NCI-H82 treated with DMSO at 0.1 percent for 48 hours (cell line): ENCODE measurements around the gene NEDD8.

Experiments used
- DNase-seq: peaks from one replicate; lab custom pipeline; 2025; ENCODE audit not compliant: unreplicated experiment; lab: John Stamatoyannopoulos, UW

Gene NEDD8

GRCh38 chr14:24264298-24264697 is 32.1 kb upstream of the NEDD8 start:
- no peak for DNase-seq

- DNase-seq, result no peak
These were observed 31.7 kb upstream of the NEDD8 start for GRCh38 chr14:24263848-24264247.

- no peak for DNase-seq
These were observed 30.9 kb upstream of the NEDD8 start, which contains the start of gene TGM1 for GRCh38 chr14:24262821-24263733. Gene TGM1, minus strand, starts transcription at chr14:24263177. Its CDS starts 825 bp downstream, at chr14:24262352.

GRCh38 chr14:24261969-24262327 is 29.8 kb upstream of the NEDD8 start:
- DNase-seq, result no peak

GRCh38 chr14:24261256-24261968 is 29.2 kb upstream of the NEDD8 start:
- no peak for DNase-seq

- no peak for DNase-seq
These were observed 28.6 kb upstream of the NEDD8 start for GRCh38 chr14:24260780-24261157.

- DNase-seq, result no peak
These were observed 28.0 kb upstream of the NEDD8 start for GRCh38 chr14:24260026-24260779.

- no peak for DNase-seq
These were observed 27.3 kb upstream of the NEDD8 start for GRCh38 chr14:24259282-24260025.

- DNase-seq, result no peak
These were observed 26.5 kb upstream of the NEDD8 start for GRCh38 chr14:24258548-24259265.

GRCh38 chr14:24258119-24258518 is 26.0 kb upstream of the NEDD8 start:
- no peak for DNase-seq

- DNase-seq, result no peak
These were observed 24.8 kb upstream of the NEDD8 start for GRCh38 chr14:24256960-24257359.

GRCh38 chr14:24255931-24256711 is 24.0 kb upstream of the NEDD8 start:
- no peak for DNase-seq

- DNase-seq, result no peak
These were observed 23.3 kb upstream of the NEDD8 start for GRCh38 chr14:24255438-24255837.

GRCh38 chr14:24254630-24255392 is 22.6 kb upstream of the NEDD8 start:
- DNase-seq, result no peak

- no peak for DNase-seq
These were observed 21.8 kb upstream of the NEDD8 start for GRCh38 chr14:24253936-24254335.

GRCh38 chr14:24252289-24253124 is 20.3 kb upstream of the NEDD8 start:
- no peak for DNase-seq

GRCh38 chr14:24251880-24252288 is 19.7 kb upstream of the NEDD8 start:
- no peak for DNase-seq

- DNase-seq, result no peak
These were observed 18.2 kb upstream of the NEDD8 start for GRCh38 chr14:24250354-24250753.
